OCI-LY1 (cell line): ENCODE results near the gene KCNN4.
"Not testable (repeated sequence)": the region's sequence is repeated elsewhere in the genome, so short reads cannot be mapped to it uniquely, and the experiment has no call there.

Experiments
- H2AFZ ChIP-seq: fragments of 200-600 bp; sonication (generic), shearing (Covaris generic); 2 replicates; pipeline ENCODE4 v1.6.0; 2014; ENCODE audit warnings: antibody characterized with exemption, mild to moderate bottlenecking, low read length
- H3F3A ChIP-seq: fragments of 200-600 bp; sonication (generic), shearing (Covaris generic); 2 replicates; pipeline ENCODE4 v1.6.0; 2014; ENCODE audit warnings: mild to moderate bottlenecking, antibody characterized with exemption, low read length, moderate library complexity; ENCODE audit not compliant: insufficient read depth
- H3K27ac ChIP-seq: fragments of 200-600 bp; sonication (generic); 2 replicates; pipeline ENCODE4 v1.5.1; 2014; ENCODE audit warnings: low read length, mixed run types, mild to moderate bottlenecking, low read depth; ENCODE audit not compliant: poor library complexity, severe bottlenecking
- H3K27me3 ChIP-seq: fragments of 200-600 bp; sonication (generic); 2 replicates; pipeline ENCODE4 v1.6.0; 2014; ENCODE audit warnings: antibody characterized with exemption, mild to moderate bottlenecking, low read length, moderate library complexity; ENCODE audit not compliant: insufficient read depth
- H3K36me3 ChIP-seq: fragments of 200-600 bp; sonication (generic); 2 replicates; pipeline ENCODE4 v1.6.1; 2014; ENCODE audit warnings: mild to moderate bottlenecking, antibody characterized with exemption, low read length, moderate library complexity, mixed read lengths; ENCODE audit not compliant: insufficient read depth
- H3K4me1 ChIP-seq: fragments of 200-600 bp; sonication (generic); 2 replicates; pipeline ENCODE4 v1.5.1; 2014; ENCODE audit warnings: mild to moderate bottlenecking, low read length, moderate library complexity; ENCODE audit not compliant: insufficient read depth, severe bottlenecking
- H3K4me2 ChIP-seq: fragments of 200-600 bp; sonication (generic), shearing (Covaris generic); 2 replicates; pipeline ENCODE4 v1.6.1; 2014; ENCODE audit warnings: low read length
- H3K4me3 ChIP-seq: fragments of 200-600 bp; sonication (generic); 2 replicates; pipeline ENCODE4 v1.5.1; 2014; ENCODE audit warnings: low read length, low read depth, mild to moderate bottlenecking, mixed read lengths; ENCODE audit not compliant: poor library complexity, severe bottlenecking
- H3K79me2 ChIP-seq: fragments of 200-600 bp; shearing (Covaris generic); 2 replicates; pipeline ENCODE4 v1.6.1; 2016; ENCODE audit warnings: mixed run types, low read length, mixed read lengths; ENCODE audit not compliant: insufficient read depth
- H3K9ac ChIP-seq: fragments of 200-600 bp; sonication (generic), shearing (Covaris generic); 2 replicates; pipeline ENCODE4 v1.6.1; 2014; ENCODE audit warnings: mild to moderate bottlenecking, low read length, mixed read lengths
- H3K9me2 ChIP-seq: fragments of 200-600 bp; sonication (generic), shearing (Covaris generic); 2 replicates; pipeline ENCODE4 v1.6.1; 2014; ENCODE audit warnings: low read depth, mild to moderate bottlenecking, low read length, mixed read lengths
- H3K9me3 ChIP-seq: fragments of 200-600 bp; shearing (Covaris generic); 2 replicates; pipeline ENCODE4 v1.6.1; 2014; ENCODE audit warnings: low read length, mixed read lengths
- H4K20me1 ChIP-seq: fragments of 200-600 bp; sonication (generic), shearing (Covaris generic); 2 replicates; pipeline ENCODE4 v1.6.0; 2016; ENCODE audit warnings: mild to moderate bottlenecking, low read length; ENCODE audit not compliant: insufficient read depth
- CTCF ChIP-seq: fragments of 200-600 bp; sonication (generic), shearing (Covaris generic); IDR thresholded peaks from 2 replicates; pipeline ENCODE4 v1.5.1; 2017; ENCODE audit warnings: mild to moderate bottlenecking, antibody characterized with exemption, low read length, moderate library complexity, mixed read lengths
- EZH2 ChIP-seq: fragments of 200-600 bp; sonication (generic), shearing (Covaris generic); IDR thresholded peaks from 2 replicates; pipeline ENCODE4 v1.8.0; 2017; ENCODE audit warnings: borderline replicate concordance, mixed run types, mild to moderate bottlenecking, antibody characterized with exemption, low read length, moderate library complexity, mixed read lengths

The KCNN4 gene

GRCh38 chr19:43766755-43767043, 14.1 kb downstream of the KCNN4 start:
- Histone ChIP-seq H3K27ac (peak overlapping the region; percentile 97), H3K4me3 (no peak overlapping the region), H3K79me2 (no peaks in the 10 kb centered on the region), H3K36me3 (peaks cover 23% of the 10 kb centered on the region; the same call in 1 of the 2 replicates), H2AFZ (no peak overlapping the region), H3F3A (no peaks in the 10 kb centered on the region), H3K4me1 (peaks cover 26% of the 10 kb centered on the region), H4K20me1 (no peaks in the 10 kb centered on the region), H3K4me2 (peak overlapping the region; percentile 59; the same call in 1 of the 2 replicates), H3K9ac (peak overlapping the region; percentile 18; the same call in 1 of the 2 replicates), H3K9me2 (no peaks in the 10 kb centered on the region), H3K9me3 (no peaks in the 10 kb centered on the region), H3K27me3 (no peaks in the 10 kb centered on the region)
- TF ChIP-seq CTCF (0 out of 2 replicates have a peak, but pooled peaks have one; percentile 12), EZH2 (no peak)

DNA sequence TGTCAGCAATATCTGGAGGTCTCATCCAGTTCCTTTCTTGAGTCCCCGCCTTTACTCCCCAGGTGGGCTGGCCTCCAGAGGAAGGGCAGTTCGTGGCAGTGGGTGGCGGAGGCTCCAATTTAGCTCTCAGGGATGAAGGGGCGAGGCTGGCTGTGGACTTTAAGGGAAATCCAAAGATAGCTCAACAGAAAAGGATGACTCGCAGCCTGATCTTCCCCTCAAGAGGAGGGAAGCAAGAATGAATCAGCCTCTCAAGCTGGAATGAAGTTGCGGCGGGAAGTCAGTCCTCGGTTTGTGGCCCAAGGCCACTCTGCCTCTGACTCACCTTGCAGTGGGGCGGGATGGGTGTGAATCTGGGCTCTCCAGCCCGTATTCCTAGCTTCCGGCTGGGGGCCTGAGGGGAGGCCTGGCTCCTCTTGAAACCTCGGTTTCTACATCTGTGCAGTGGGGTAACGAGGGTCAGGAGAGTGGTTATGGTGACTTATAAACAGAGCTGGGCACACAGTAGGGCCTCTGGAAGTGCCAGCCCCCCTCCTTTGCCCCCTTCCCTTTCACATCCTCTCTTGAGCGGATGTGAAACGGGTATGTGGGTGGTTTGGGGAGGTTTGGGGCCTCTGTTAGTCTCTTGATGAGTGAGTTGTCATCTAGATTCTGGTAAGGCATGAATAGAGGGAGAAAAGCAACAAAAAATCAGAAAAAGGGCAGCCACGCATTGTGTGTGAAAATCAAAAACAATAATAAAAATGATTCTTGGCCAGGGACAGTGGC, 15.5 kb downstream of the KCNN4 start:
- Histone ChIP-seq H3K4me1 (peaks cover 26% of the 10 kb centered on the region), H3K27ac (peak overlapping the region; percentile 97), H3F3A (no peaks in the 10 kb centered on the region), H3K27me3 (no peaks in the 10 kb centered on the region), H3K9me3 (no peaks in the 10 kb centered on the region), H3K4me3 (no peak overlapping the region), H3K79me2 (no peaks in the 10 kb centered on the region), H3K4me2 (peak overlapping the region; percentile 59), H2AFZ (no peak overlapping the region), H3K9me2 (no peaks in the 10 kb centered on the region), H3K9ac (peak overlapping the region; percentile 64), H3K36me3 (peaks cover 18% of the 10 kb centered on the region; the same call in 1 of the 2 replicates), H4K20me1 (no peaks in the 10 kb centered on the region)
- no peak for TF ChIP-seq EZH2

GRCh38 chr19:43764684-43765083, 16.1 kb downstream of the KCNN4 start:
- Histone ChIP-seq H3K4me1 (peaks cover 29% of the 10 kb centered on the region), H3K36me3 (peaks cover 15% of the 10 kb centered on the region; the same call in 1 of the 2 replicates), H3K27ac (peak overlapping the region; percentile 97)
- not testable (repeated sequence) for H4K20me1 ChIP-seq, H3K79me2 ChIP-seq, H3K4me2 ChIP-seq, H3K9me2 ChIP-seq, H3K9me3 ChIP-seq, H3K9ac ChIP-seq, H3K4me3 ChIP-seq, H3K27me3 ChIP-seq, H3F3A ChIP-seq, H2AFZ ChIP-seq

- no peak overlapping the region for H3K9ac ChIP-seq
- H3K36me3 ChIP-seq: peaks cover 3% of the 10 kb centered on the region; the same call in 1 of the 2 replicates
- H3K9me3 ChIP-seq: no peaks in the 10 kb centered on the region
- H2AFZ ChIP-seq: no peak overlapping the region
- no peak for TF ChIP-seq EZH2
- no peak for TF ChIP-seq CTCF
- no peaks in the 10 kb centered on the region for H3K27me3 ChIP-seq
- H3K9me2 ChIP-seq: no peaks in the 10 kb centered on the region
- H3F3A ChIP-seq: no peaks in the 10 kb centered on the region
- H3K4me1 ChIP-seq: peaks cover 39% of the 10 kb centered on the region
- no peak overlapping the region for H3K4me2 ChIP-seq
- H3K79me2 ChIP-seq: no peaks in the 10 kb centered on the region
- peak overlapping the region; percentile 16 for H3K27ac ChIP-seq
- H4K20me1 ChIP-seq: no peaks in the 10 kb centered on the region
- H3K4me3 ChIP-seq: no peak overlapping the region
Measured at GRCh38 chr19:43763473-43763939, 17.3 kb downstream of the KCNN4 start.
